ENCODE data around the gene NFE2L2.
A peak's percentile ranks its signal among the peaks of the same experiment; 100 is the strongest.
"Not testable (repeated sequence)": the region's sequence is repeated elsewhere in the genome, so short reads cannot be mapped to it uniquely, and the experiment has no call there.

The NFE2L2 gene

GRCh38 chr2:177264693-177265587, at the start of gene NFE2L2:
TSS of gene NFE2L2 (minus strand) at chr2:177264727. CDS start at chr2:177264576, 151 bp downstream.
- peak; percentile 91 to 96 for DNase-seq (ENCODE audit: low read depth in 1 of 2, low spot score in 1 of 2)

- DNase-seq (ENCODE audit: low read depth in 1 of 2, low spot score in 1 of 2), result no peak
Measured at GRCh38 chr2:177314194-177314593, 49.7 kb upstream of the NFE2L2 start.

DNA sequence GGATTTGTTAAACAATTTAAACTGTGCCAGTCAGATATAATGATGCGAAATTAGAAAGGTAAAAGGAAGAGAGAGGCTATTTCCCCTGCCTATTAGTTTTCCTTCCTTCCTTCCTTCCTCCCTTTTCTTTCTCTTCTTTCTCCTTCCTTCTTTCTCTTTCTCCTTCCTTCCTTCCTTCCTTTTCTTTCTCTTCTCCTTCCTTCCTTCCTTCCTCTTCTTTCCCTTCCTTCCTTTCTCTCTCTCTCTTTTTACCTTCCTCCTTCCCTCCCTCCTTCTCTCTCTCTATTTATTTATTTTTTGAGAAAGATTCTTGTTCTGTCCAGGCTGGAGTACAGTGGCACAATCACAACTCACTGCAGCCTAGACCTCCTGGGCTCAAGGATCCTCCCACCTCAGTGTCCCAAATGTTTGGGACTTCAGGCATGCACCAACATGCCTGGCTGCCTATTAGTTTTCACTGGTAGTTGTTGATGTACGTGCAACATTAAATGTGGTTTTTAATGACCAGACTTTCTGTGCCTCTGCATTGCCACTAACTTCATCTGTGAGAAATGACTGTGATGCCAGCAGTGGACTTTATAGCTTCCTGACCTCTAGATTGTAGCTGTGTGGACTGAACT, 48.7 kb upstream of the NFE2L2 start:
- DNase-seq (ENCODE audit: low read depth in 1 of 2, low spot score in 1 of 2), result no peak

GRCh38 chr2:177312562-177312961, 48.0 kb upstream of the NFE2L2 start:
- no peak for DNase-seq (ENCODE audit: low read depth in 1 of 2, low spot score in 1 of 2)

DNA sequence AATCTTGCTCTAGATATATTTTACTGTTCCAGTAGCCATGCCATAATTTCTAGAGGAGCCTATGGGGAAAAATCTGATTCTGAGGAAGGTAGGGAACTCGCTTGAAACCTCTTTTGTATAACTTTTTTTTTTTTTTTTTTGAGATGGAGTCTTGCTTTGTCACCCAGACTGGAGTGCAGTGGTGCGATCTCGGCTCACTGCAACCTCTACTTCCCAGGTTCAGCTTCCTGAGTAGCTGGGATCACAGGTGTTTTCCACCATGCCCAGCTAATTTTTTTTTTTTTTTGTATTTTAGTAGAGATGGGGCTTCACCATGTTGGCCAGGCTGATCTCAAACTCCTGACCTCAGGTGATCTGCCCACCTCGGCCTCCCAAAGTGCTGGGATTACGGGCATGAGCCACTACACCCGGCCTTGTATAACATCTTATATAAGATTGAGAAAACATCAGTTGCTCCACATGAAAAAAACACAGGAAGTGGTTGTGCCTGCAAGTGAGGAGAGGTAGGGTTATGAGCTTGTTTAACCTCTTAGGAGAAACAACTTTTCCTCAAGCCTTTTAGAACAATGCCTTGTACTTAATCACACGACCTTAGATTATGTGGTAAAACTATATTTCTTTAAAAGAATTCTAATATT, 45.3 kb upstream of the NFE2L2 start:
- DNase-seq (ENCODE audit: low read depth in 1 of 2, low spot score in 1 of 2), result not testable (repeated sequence)

DNA sequence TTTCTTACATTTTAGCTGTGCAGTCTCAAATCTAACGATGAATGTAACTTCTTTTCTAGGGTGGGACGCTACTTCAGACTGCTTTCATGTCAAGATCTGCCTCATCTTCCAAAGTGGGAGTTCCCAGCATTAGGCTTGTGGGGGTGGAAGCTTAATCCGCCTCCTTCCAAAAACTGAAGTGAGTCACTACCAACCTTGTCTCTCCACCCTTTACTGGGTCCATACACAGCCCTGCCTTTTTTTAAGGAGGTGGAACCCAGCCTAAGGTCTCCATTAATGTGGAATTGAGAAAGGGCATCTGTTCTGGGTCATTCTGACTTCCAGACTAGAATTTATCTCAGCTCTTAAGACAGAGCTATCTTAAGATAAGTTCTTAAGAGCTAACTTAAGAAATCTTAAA, 42.0 kb upstream of the NFE2L2 start:
- DNase-seq (ENCODE audit: low read depth in 1 of 2, low spot score in 1 of 2), result no peak

DNA sequence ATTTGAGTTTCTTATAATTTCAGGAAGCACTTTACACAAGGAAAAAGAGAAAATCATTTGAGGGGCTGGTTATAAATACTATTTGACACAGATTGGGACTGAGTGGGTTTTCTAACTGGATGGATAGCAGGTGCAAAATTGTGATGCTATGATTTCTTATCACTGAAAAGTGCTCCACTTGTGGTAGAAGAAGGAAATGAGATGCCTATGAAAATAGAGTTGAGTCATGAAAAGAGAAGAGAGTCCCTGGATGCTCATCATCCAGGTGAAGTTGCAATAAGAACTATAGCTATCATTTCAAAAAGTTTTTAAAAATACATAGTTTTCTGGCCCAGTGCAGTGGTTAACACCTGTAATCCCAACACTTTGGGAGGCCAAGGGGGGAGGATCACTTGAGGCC, 39.4 kb upstream of the NFE2L2 start:
- DNase-seq (ENCODE audit: low read depth in 1 of 2, low spot score in 1 of 2), result no peak

DNA sequence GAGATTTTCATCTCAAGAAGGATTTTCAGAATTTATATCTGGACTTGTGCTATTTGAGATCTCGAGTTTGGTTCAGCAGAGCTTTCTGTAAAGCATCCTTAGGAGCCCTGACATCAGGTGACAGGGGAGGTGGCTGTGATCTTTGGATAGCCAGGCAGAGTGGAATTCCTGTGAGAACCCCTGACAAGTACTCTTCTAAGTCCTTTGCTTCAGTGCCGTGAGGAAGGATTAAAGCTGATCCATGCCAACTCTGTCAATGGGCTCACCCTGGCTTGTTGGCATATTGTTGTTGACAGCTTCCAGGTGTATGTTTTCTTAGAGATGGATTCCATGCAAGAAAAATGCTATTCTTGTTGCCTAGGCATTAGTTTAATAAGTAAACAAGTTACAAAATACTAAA, 38.0 kb upstream of the NFE2L2 start:
- no peak for DNase-seq (ENCODE audit: low read depth in 1 of 2, low spot score in 1 of 2)

GRCh38 chr2:177298191-177298590, 33.7 kb upstream of the NFE2L2 start:
- DNase-seq (ENCODE audit: low read depth in 1 of 2, low spot score in 1 of 2), result no peak

DNA sequence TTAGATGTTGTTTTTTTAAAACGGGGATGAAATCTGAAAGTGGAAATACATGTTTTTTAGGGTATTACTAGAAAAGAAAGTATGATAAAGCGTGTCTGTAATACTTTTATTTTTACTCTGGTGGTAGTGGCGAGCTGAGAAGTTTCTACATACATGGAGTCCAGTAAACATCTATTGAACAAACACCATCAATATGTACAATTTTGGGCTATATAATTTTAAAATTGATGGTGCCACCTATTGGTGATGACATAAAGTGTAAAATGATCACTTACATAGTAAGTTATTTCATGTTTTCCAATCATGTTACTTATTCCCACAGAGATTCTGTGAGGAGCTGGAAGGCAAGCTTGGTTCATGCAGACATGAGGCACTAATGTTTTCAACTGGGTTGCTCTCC, 31.5 kb upstream of the NFE2L2 start:
- no peak for DNase-seq (ENCODE audit: low read depth in 1 of 2, low spot score in 1 of 2)

DNA sequence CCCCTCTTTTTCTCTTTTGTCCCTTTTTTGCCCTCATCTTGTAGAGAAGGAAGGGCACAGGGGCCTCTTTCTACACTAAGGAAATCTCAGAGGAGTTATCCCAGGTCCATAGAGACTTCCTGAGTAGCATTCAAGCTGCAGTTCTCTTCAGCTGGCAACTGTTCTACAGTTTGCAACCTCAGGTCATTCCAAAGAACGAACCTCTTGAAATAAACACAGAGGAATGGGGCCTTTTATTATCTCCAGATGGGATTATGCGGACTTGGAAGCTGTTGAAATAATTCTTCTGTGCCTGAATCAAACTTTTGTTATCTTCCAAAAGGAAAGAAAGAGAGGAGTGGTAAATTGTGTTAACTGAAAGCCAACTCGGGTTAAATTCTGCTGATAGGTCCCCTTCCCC, 31.0 kb upstream of the NFE2L2 start:
- no peak for DNase-seq (ENCODE audit: low read depth in 1 of 2, low spot score in 1 of 2)

DNA sequence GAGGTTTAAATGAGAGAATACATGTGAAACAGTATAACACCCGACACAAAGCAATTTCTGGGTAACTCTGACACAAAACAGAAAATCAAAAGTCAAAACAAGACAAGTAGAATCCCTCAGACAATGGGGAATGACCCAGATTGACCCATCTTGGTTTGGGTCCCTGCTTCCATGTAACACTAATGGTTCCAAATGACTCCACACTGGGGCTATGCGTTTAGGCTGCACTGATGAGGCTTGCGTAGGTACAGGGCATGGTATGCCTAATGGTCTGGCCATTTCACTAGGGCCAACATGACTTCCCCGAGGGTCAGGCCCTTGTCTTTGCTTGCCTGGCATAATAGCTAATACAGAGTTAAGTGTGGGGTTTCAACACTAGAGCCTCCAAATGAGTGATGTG, 27.2 kb upstream of the NFE2L2 start:
- DNase-seq (ENCODE audit: low read depth in 1 of 2, low spot score in 1 of 2), result no peak

DNA sequence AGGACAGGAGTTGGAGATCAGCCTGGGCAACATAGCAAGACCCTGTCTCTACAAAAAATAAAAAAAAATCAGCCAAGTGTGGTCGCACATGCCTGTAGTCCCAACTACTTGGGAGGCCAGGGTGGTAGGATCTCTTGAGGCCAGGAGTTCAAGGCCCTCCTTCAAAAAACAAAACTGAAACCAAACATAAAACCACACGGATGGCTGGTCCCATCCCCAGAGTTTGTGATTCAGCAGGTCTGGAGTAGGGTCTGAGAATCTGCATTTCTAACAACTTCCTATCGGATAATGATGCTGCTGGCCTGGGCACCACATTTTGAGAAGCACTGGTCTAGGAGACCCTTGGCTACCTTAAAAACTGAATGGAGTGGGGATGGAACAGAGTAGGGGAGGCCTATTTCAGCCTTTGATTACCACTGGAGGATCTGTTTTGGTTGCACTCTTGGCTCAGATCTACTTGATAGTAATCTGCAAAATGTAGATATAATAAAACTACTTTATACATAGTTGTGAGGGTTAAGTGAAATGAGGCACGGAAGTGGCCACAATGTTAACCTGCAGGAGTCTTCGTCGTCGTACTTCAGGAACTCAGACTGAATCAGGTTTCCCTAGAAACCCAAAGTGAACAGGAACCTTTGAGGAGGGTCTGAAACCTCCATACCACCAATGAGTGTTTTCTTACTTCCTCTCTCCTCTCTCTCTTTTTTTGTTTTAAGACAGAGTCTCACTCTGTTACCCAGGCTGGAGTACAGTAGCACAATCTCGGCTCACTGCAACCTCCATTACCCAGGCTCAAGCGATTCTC, 25.5 kb upstream of the NFE2L2 start:
- DNase-seq (ENCODE audit: low read depth in 1 of 2, low spot score in 1 of 2), result no peak

- no peak for DNase-seq (ENCODE audit: low read depth in 1 of 2, low spot score in 1 of 2)
Measured at GRCh38 chr2:177287814-177288213, 23.3 kb upstream of the NFE2L2 start.

DNA sequence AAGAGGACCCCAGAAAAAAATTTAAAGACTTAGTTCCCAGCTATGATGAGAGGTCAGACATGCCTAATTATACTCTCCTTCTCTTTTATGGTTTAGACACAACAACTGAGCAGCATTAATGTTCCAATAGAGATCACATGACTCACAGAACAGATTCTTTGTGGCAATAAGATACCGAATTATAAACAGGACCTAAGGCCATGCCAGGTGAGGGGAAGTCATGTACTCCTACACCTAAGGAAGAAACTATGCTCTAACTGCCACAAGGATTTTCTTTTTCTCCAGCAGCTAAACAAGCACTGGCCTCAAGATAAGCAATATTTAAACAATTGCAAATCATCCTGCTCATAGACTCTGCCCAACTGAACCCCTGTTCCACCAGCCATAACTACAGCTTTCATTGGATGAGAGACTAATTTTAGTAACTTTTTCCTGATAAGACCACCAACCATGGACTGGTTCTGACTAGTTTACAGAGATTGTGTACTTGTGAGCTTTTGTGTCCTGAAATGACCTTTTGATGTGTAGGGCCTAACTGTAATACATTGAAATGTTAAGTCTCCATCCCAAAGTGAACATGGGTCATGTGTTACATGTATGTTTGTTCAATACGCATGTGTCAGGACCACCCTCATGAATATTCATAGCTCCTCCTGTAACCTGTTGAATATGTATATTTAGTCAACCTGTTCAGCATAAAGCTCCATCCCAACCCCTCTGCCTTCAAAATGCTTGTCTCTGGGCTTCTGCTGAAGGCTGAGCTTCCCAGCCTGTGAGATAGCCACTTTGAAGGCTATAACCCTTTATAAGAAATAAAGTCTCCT, 21.6 kb upstream of the NFE2L2 start:
- no peak for DNase-seq (ENCODE audit: low read depth in 1 of 2, low spot score in 1 of 2)

DNA sequence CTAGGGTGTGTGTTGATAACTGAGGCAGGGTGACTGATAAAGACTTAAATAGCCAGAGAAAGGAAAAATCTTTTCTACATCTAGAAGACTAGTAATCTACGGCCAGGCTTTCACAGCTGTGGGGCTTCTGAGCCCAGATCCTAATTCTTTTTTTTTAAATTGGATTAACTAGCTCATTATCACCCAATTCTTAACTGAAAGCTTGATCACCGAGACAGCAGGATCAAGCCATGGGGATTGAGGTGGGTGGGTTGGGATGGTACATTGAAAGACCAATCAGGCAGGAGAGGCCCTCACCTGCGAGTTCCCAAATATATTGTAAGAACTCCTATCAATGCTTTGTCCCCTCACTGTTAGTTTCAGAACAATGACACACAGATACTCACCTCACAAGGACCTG, 20.0 kb upstream of the NFE2L2 start:
- no peak for DNase-seq (ENCODE audit: low read depth in 1 of 2, low spot score in 1 of 2)

GRCh38 chr2:177283906-177284305, 19.4 kb upstream of the NFE2L2 start:
- DNase-seq (ENCODE audit: low read depth in 1 of 2, low spot score in 1 of 2), result no peak

DNA sequence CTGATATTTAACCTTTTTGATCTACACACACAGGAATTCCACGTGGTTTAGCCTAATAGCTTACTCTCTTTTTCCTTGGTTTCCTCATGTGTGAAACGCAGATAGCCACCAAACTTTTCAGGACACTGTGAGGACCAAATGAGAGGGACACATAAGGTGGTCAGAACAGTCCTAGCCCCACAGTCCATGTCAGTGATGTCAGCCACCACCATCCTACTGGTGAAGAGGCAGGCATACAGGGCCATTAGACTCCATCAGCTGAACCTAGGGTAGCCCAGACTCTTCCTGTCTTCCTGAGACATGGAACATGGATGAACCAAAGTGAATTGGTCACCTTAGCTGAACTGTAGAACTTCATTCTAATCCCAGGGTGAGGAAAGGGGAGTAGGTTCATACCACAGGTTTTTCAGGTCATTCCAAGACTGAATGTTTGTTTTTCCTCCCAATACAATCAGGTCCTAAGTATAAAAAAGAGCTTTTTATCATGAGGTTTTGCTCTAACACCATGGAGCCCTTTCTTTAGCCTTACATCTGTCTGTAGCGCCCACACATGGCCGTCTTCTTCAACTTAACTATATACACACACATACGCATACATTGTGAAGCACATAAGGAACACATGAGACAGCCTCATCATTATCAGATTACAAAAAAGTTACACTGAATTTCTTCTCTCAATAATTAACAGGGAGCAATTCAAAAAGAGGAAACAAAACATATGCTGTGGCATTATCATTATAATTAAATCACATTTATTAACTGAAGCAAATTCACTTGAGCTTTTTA, 18.5 kb upstream of the NFE2L2 start:
- no peak for DNase-seq (ENCODE audit: low read depth in 1 of 2, low spot score in 1 of 2)

DNA sequence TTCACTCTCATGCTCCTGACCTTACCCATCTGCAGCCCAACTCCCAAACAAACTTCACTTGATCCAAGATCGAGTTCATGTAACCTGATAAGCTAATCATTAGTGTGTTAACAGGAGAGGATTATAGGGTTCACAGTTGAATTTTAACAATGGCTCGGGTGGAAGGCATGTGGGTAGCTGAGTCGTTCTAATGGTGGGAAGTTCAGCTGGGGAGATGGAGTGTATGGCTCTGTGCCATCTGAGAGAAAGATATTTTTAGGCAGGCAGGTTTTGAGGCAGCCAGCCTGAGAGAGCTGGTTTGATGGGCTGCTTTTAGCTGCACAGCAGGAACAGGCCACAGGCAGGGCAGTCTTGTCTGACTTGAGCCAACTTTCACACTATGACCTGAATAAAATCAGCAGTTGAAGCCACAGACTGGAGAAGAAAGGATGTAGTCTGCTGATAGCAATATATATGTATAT, 17.7 kb upstream of the NFE2L2 start:
- no peak for DNase-seq (ENCODE audit: low read depth in 1 of 2, low spot score in 1 of 2)

Measured in activated CD4-positive, alpha-beta T cell treated with anti-CD3 and anti-CD28 coated beads, Interleukin-2, amount 50 U/mL, for 24 hours (primary cell).